H1 (cell line): ENCODE measurements around the gene WDR76. TPM values are rescaled to one million over a fixed set of nuclear protein-coding genes. Genes with fewer than 3 reads are reported as not detected.

Experiments
- CTCF ChIA-PET: fragments of 300-600 bp; sonication (Branson Sonifier 250); formaldehyde crosslinking; loops from one replicate; lab custom pipeline; 2021; ENCODE audit not compliant: partially characterized antibody; lab: Charles Lee
- POLR2A ChIA-PET: fragments of 300-600 bp; sonication (Branson Sonifier 250); formaldehyde crosslinking; loops from one replicate; lab custom pipeline; 2021; ENCODE audit warnings: inconsistent platforms; ENCODE audit not compliant: partially characterized antibody; lab: Charles Lee
- DNase-seq, 2 experiments: peaks; one replicate each; pipeline versions ENCODE4 v3.0.0 to v3.0.0-alpha.2; 2010 to 2022; ENCODE audit warnings: low spot score in 2 of 2, low read depth in 1 of 2, mixed read lengths in 1 of 2
- FAIRE-seq: peaks from 2 replicates; lab custom pipeline; 2011; peaks lifted over from hg19 to GRCh38; lab: Jason Lieb, UNC
- H2AFZ ChIP-seq: 2 replicates; pipeline ENCODE4 v1.8.1; 2012; ENCODE audit warnings: low read length, inconsistent platforms
- H2AK5ac ChIP-seq: 2 replicates; pipeline ENCODE4 v1.6.1; 2013; ENCODE audit warnings: low read depth, low read length
- H2BK120ac ChIP-seq: replicated peaks from 2 replicates; pipeline ENCODE3; 2013; ENCODE audit warnings: low read depth, low read length, inconsistent platforms
- H2BK12ac ChIP-seq: 2 replicates; pipeline ENCODE4 v1.6.1; 2013; ENCODE audit warnings: low read depth, low read length
- H2BK15ac ChIP-seq: 2 replicates; pipeline ENCODE4 v1.6.1; 2013; ENCODE audit warnings: low read length
- H2BK20ac ChIP-seq: 2 replicates; pipeline ENCODE4 v1.6.1; 2013; ENCODE audit warnings: low read length
- H2BK5ac ChIP-seq: 2 replicates; pipeline ENCODE4 v1.6.1; 2013; ENCODE audit warnings: low read depth, low read length
- H3K14ac ChIP-seq: 2 replicates; pipeline ENCODE4 v1.6.1; 2013; ENCODE audit warnings: inconsistent platforms; ENCODE audit not compliant: insufficient read length
- H3K18ac ChIP-seq: 2 replicates; pipeline ENCODE4 v1.6.1; 2013; ENCODE audit warnings: low read length; ENCODE audit errors: extremely low read depth
- H3K23ac ChIP-seq: 2 replicates; pipeline ENCODE4 v1.6.1; 2013; ENCODE audit warnings: inconsistent platforms; ENCODE audit not compliant: insufficient read length
- H3K23me2 ChIP-seq: 2 replicates; pipeline ENCODE4 v1.6.1; 2013; ENCODE audit warnings: low read depth, low read length
- H3K27ac ChIP-seq: 2 replicates; pipeline ENCODE4 v1.6.1; 2011; ENCODE audit warnings: low read depth, low read length, inconsistent platforms
- H3K27me3 ChIP-seq, 4 experiments: replicated peaks in 1 of 4; 1 replicate in 1 of 4; 2 replicates in 3 of 4; pipeline versions ENCODE4 v1.6.1 to v1.8.1; 2011 to 2013; ENCODE audit warnings: low read length in 3 of 4, mild to moderate bottlenecking in 3 of 4, inconsistent platforms in 2 of 4, mixed read lengths in 2 of 4, moderate library complexity in 1 of 4; ENCODE audit not compliant: control insufficient read depth in 3 of 4, insufficient read depth in 3 of 4; ENCODE audit errors: extremely low read depth in 1 of 4
- H3K36me3 ChIP-seq, 4 experiments: 2 replicates each; pipeline versions ENCODE4 v1.6.1 to v1.8.1; 2011 to 2013; ENCODE audit warnings: mild to moderate bottlenecking in 4 of 4, low read length in 3 of 4, moderate library complexity in 2 of 4, control low read depth in 1 of 4, inconsistent platforms in 1 of 4; ENCODE audit not compliant: insufficient read depth in 4 of 4, control insufficient read depth in 2 of 4
- H3K4ac ChIP-seq: replicated peaks from 2 replicates; pipeline ENCODE3; 2013; ENCODE audit warnings: low read length, low read depth, mixed read lengths, inconsistent platforms; ENCODE audit not compliant: insufficient read length
- H3K4me1 ChIP-seq, 4 experiments: replicated peaks in 1 of 4; 1 replicate in 1 of 4; 2 replicates in 3 of 4; pipeline versions ENCODE4 v1.6.1 to v1.8.1; 2011 to 2013; ENCODE audit warnings: low read length in 3 of 4, inconsistent platforms in 2 of 4, mixed read lengths in 1 of 4; ENCODE audit not compliant: insufficient read depth in 4 of 4, control insufficient read depth in 3 of 4
- H3K4me2 ChIP-seq, 2 experiments: 2 replicates each; pipeline versions ENCODE4 v1.6.1 to v1.8.1; 2011 to 2013; ENCODE audit warnings: low read depth in 2 of 2, low read length in 2 of 2, control low read depth in 1 of 2, inconsistent platforms in 1 of 2, mild to moderate bottlenecking in 1 of 2; ENCODE audit not compliant: insufficient read depth in 1 of 2
- H3K4me3 ChIP-seq, 4 experiments: fragments of 200-600, 300-600 bp in 1 of 4; sonication (generic), shearing (Covaris generic), sonication (Bioruptor Twin) in 1 of 4; 2 replicates each; pipeline versions ENCODE4 v1.5.1 to v1.8.1; 2011 to 2016; ENCODE audit warnings: low read length in 4 of 4, low read depth in 3 of 4, control low read depth in 2 of 4, inconsistent platforms in 2 of 4, mild to moderate bottlenecking in 2 of 4, mixed read lengths in 1 of 4, moderate library complexity in 1 of 4; ENCODE audit not compliant: insufficient read depth in 2 of 4; ENCODE audit errors: extremely low read depth in 1 of 4
- H3K56ac ChIP-seq: replicated peaks from 2 replicates; pipeline ENCODE3; 2013; ENCODE audit warnings: low read depth, mild to moderate bottlenecking, mixed read lengths, low read length, inconsistent platforms; ENCODE audit not compliant: insufficient read length
- H3K79me1 ChIP-seq: 2 replicates; pipeline ENCODE4 v1.6.1; 2013; ENCODE audit warnings: low read depth, low read length, control low read depth
- H3K79me2 ChIP-seq, 2 experiments: 2 replicates each; pipeline versions ENCODE4 v1.6.1 to v1.8.1; 2012 to 2013; ENCODE audit warnings: low read length in 2 of 2, mild to moderate bottlenecking in 2 of 2, inconsistent platforms in 1 of 2; ENCODE audit not compliant: insufficient read depth in 2 of 2, control insufficient read depth in 1 of 2
- H3K9ac ChIP-seq, 4 experiments: replicated peaks in 1 of 4; 1 replicate in 1 of 4; 2 replicates in 3 of 4; pipeline versions ENCODE4 v1.6.1 to v1.8.1; 2011 to 2013; ENCODE audit warnings: low read depth in 3 of 4, low read length in 3 of 4, control low read depth in 2 of 4, mild to moderate bottlenecking in 2 of 4, moderate library complexity in 2 of 4, inconsistent platforms in 1 of 4; ENCODE audit errors: extremely low read depth in 1 of 4
- H3K9me3 ChIP-seq, 2 experiments: 2 replicates each; pipeline versions ENCODE4 v1.6.1 to v1.8.1; 2012 to 2013; ENCODE audit warnings: mild to moderate bottlenecking in 2 of 2, moderate library complexity in 2 of 2, control low read depth in 1 of 2, inconsistent platforms in 1 of 2, low read depth in 1 of 2, low read length in 1 of 2, mixed read lengths in 1 of 2; ENCODE audit not compliant: insufficient read depth in 2 of 2
- H4K20me1 ChIP-seq, 2 experiments: replicated peaks in 1 of 2; 2 replicates each; pipeline versions ENCODE3 to v1.8.1; 2011 to 2013; ENCODE audit warnings: inconsistent platforms in 2 of 2, low read length in 2 of 2, mild to moderate bottlenecking in 1 of 2; ENCODE audit not compliant: insufficient read depth in 2 of 2, control insufficient read depth in 1 of 2
- H4K5ac ChIP-seq: 2 replicates; pipeline ENCODE4 v1.6.1; 2013; ENCODE audit warnings: low read length, low read depth, mixed read lengths, inconsistent platforms; ENCODE audit not compliant: insufficient read length
- H4K8ac ChIP-seq: 2 replicates; pipeline ENCODE4 v1.8.0; 2013; ENCODE audit warnings: mild to moderate bottlenecking, moderate library complexity, low read length, inconsistent platforms; ENCODE audit not compliant: insufficient read depth; ENCODE audit errors: extremely low read depth
- H4K91ac ChIP-seq: replicated peaks from 2 replicates; pipeline ENCODE3; 2013; ENCODE audit warnings: low read length, mixed read lengths, inconsistent platforms; ENCODE audit not compliant: insufficient read length
- BRCA1 ChIP-seq: IDR thresholded peaks from 2 replicates; pipeline ENCODE4 v1.6.1; 2012; ENCODE audit warnings: low read depth, low read length, improper control_type of control experiment
- CEBPB ChIP-seq: IDR thresholded peaks from 2 replicates; pipeline ENCODE4 v1.6.1; 2012; ENCODE audit warnings: low read depth, low read length
- CHD2 ChIP-seq: IDR thresholded peaks from 2 replicates; pipeline ENCODE4 v1.6.1; 2012; ENCODE audit warnings: low read length, improper control_type of control experiment
- KDM4A ChIP-seq: IDR thresholded peaks from one replicate; pipeline ENCODE4 v1.7.1; 2012; ENCODE audit warnings: low read depth, mild to moderate bottlenecking, moderate library complexity, low read length, inconsistent platforms; ENCODE audit not compliant: severe bottlenecking
- KDM5A ChIP-seq: fragments of 200-600 bp; IDR thresholded peaks from 2 replicates; pipeline ENCODE4 v1.7.1; 2012; ENCODE audit warnings: mild to moderate bottlenecking, low read length, inconsistent platforms, mixed read lengths
- POU5F1 ChIP-seq: IDR thresholded peaks from 2 replicates; pipeline ENCODE4 v1.6.1; 2011; ENCODE audit warnings: low read depth, mild to moderate bottlenecking, low read length, moderate library complexity
- RAD21 ChIP-seq, 2 experiments: IDR thresholded peaks in 1 of 2; conservative IDR thresholded peaks in 1 of 2; 2 replicates each; pipeline ENCODE4 v1.6.1; 2011; ENCODE audit warnings: low read depth in 2 of 2, low read length in 2 of 2, improper control_type of control experiment in 1 of 2, inconsistent platforms in 1 of 2, mild to moderate bottlenecking in 1 of 2, moderate library complexity in 1 of 2
- SAP30 ChIP-seq: fragments of 300-600 bp; sonication (generic); IDR thresholded peaks from 2 replicates; pipeline ENCODE4 v1.7.1; 2012; ENCODE audit warnings: low read length, moderate library complexity, mild to moderate bottlenecking, inconsistent platforms; ENCODE audit not compliant: insufficient read depth, insufficient replicate concordance
- SIN3A ChIP-seq, 2 experiments: IDR thresholded peaks in 1 of 2; conservative IDR thresholded peaks in 1 of 2; 2 replicates each; pipeline ENCODE4 v1.6.1; 2011 to 2012; ENCODE audit warnings: low read length in 2 of 2, improper control_type of control experiment in 1 of 2, low read depth in 1 of 2, mild to moderate bottlenecking in 1 of 2
- SIRT6 ChIP-seq: IDR thresholded peaks from one replicate; pipeline ENCODE4 v1.7.1; 2012; ENCODE audit warnings: low read length, inconsistent platforms
- TBP ChIP-seq: IDR thresholded peaks from 2 replicates; pipeline ENCODE4 v1.6.1; 2011; ENCODE audit warnings: low read depth, low read length, improper control_type of control experiment
- WGBS, 2 experiments: shearing (Covaris generic) in 1 of 2; methylation state at CpG; one replicate each; pipeline versions ENCODE4 v1.1.6 to v1.1.7; 2013 to 2015; ENCODE audit warnings: low lambda C conversion rate in 2 of 2, mixed read lengths in 2 of 2, inconsistent platforms in 1 of 2, low coverage in 1 of 2, missing lambda C conversion rate in 1 of 2; ENCODE audit not compliant: insufficient replicate concordance in 2 of 2, insufficient coverage in 1 of 2, insufficient read length in 1 of 2; ENCODE audit errors: extremely low coverage in 1 of 2, missing lambda C conversion rate in 1 of 2; 5-methylcytosine and 5-hydroxymethylcytosine counted together
- polyA plus RNA-seq, 7 experiments: library from polyadenylated mRNA; depleted of rRNA in 3 of 7; stranded (reverse) in 5 of 7; unstranded in 2 of 7; fragments of >200 nt in 5 of 7; fragments of 200-250 nt in 2 of 7; gene quantifications; 1 replicate in 5 of 7; 2 replicates in 1 of 7; 4 replicates in 1 of 7; pipeline versions ENCODE4 v1.2.1 to v1.2.3, GENCODE V29; 2011 to 2013; ENCODE audit warnings: missing spikeins in 2 of 7, mixed read lengths in 2 of 7
- total RNA-seq: library from RNA; stranded (reverse); fragmentation: NEBNext Ultra II Directional; extraction: Animal tissue kit (Norgen Biotek cat#: 25700); gene quantifications from 2 replicates; pipeline ENCODE4 v1.2.1, GENCODE V29; 2021

WDR76 gene
- total and polyA plus RNA-seq, 2 of the 8 experiments (the other 6 are each of a cell fraction or from before 2014, with no cell fraction given) = 4.1 to 18.9 TPM

GRCh38 chr15:43883571-43883970 is 56.8 kb downstream of the WDR76 start:
- no peak overlapping the region for H2AFZ ChIP-seq
- POLR2A ChIA-PET = no interaction called here

More at GRCh38 chr15:43883571-43883970, 56.8 kb downstream of the WDR76 start:
- Histone ChIP-seq H3K27me3 (no peaks in the 10 kb centered on the region), H2BK12ac (no peak overlapping the region), H3K4me3 (no peak overlapping the region), H4K20me1 (no peaks in the 10 kb centered on the region), H3K14ac (no peak overlapping the region), H3K9ac (no peak overlapping the region), H3K36me3 (peaks cover 0 to 3% (median under 1%) of the 10 kb centered on the region in 4 experiments; a peak in 5 of 8 replicates), H3K9me3 (no peaks in the 10 kb centered on the region), H3K79me2 (no peaks in the 10 kb centered on the region), H3K23me2 (no peaks in the 10 kb centered on the region), H3K18ac (no peak overlapping the region), H2BK15ac (no peak overlapping the region), H2AK5ac (no peak overlapping the region), H3K27ac (no peak overlapping the region), H2BK5ac (no peak overlapping the region), H2BK20ac (no peak overlapping the region), H2BK120ac (no peak overlapping the region), H3K4ac (no peak overlapping the region), H3K79me1 (no peaks in the 10 kb centered on the region), H4K91ac (no peak overlapping the region), H3K4me2 (no peak overlapping the region), H3K56ac (no peak overlapping the region), H3K4me1 (peaks cover 0 to 13% (median 5%) of the 10 kb centered on the region in 4 experiments; a peak in 3 of 7 replicates), H3K23ac (no peak overlapping the region), H4K8ac (no peak overlapping the region), H4K5ac (no peak overlapping the region)
- DNase-seq (no peak), FAIRE-seq (no peak)
- TF ChIP-seq BRCA1 (no peak), KDM5A (no peak), RAD21 (IDR thresholded peaks at IDR 0.05 in 1 of 2, conservative IDR thresholded peaks at IDR 0.05 in 1 of 2; ENCODE audit: low read depth in 2 of 2, low read length in 2 of 2) (no peak), KDM4A (no peak), SIN3A (conservative IDR thresholded peaks at IDR 0.05 in 1 of 2, IDR thresholded peaks at IDR 0.05 in 1 of 2; ENCODE audit: low read depth in 1 of 2, low read length in 2 of 2) (no peak), TBP (no peak), CEBPB (no peak), SIRT6 (no peak), CHD2 (no peak), SAP30 (no peak), POU5F1 (no peak)
- WGBS, 2 experiments = 98% methylated on average over 3 of the region's 3 CpGs; no CpG with 5 or more reads in 1 of the 2 experiments
- CTCF ChIA-PET = interaction anchor here (0.6 to 5.4 kb wide), 9 partner anchors 8 to 76 kb away, joined by 3 to 54 read pairs (median 20); no protein-coding TSS in a partner anchor
